Cardiac muscle cell (in vitro differentiated cells and primary cell): ENCODE measurements around the gene LAMTOR5. TPM values are rescaled to one million over a fixed set of nuclear protein-coding genes. Genes with fewer than 3 reads are reported as not detected.
A peak's percentile ranks its signal among the peaks of the same experiment; 100 is the strongest.

Experiments used
- DNase-seq, 2 donors: peaks; one replicate each; pipeline versions ENCODE4 v3.0.0 to v3.0.0-alpha.2; 2010 to 2017; ENCODE audit warnings: low read depth in 1 of 2, low spot score in 1 of 2
- H3K27ac ChIP-seq: fragments of 200-600 bp; sonication (generic); 2 replicates; pipeline ENCODE4 v1.5.1; 2016
- H3K27me3 ChIP-seq: fragments of 200-600 bp; sonication (generic); 2 replicates; pipeline ENCODE4 v1.6.0; 2016; ENCODE audit warnings: control low read depth
- H3K36me3 ChIP-seq: fragments of 200-600 bp; sonication (generic); 2 replicates; pipeline ENCODE4 v1.5.1; 2016; ENCODE audit warnings: control low read depth
- H3K4me1 ChIP-seq: fragments of 200-600 bp; sonication (generic); 2 replicates; pipeline ENCODE4 v1.8.1; 2017; ENCODE audit warnings: low read depth, mild to moderate bottlenecking, mixed run types
- H3K4me3 ChIP-seq: fragments of 200-600 bp; sonication (generic); 2 replicates; pipeline ENCODE4 v1.5.1; 2016; ENCODE audit warnings: mild to moderate bottlenecking
- H3K9me3 ChIP-seq: fragments of 200-600 bp; sonication (generic); 2 replicates; pipeline ENCODE4 v1.5.1; 2017; ENCODE audit warnings: low read depth, mild to moderate bottlenecking, control low read depth
- CTCF ChIP-seq: IDR thresholded peaks from 2 replicates; pipeline ENCODE4 v1.5.1; 2012; ENCODE audit warnings: low read depth, mild to moderate bottlenecking, low read length
- polyA plus RNA-seq: library from polyadenylated mRNA; unstranded; fragments of >200 nt; fragmentation: Nextera tagmentation; extraction: Ambion mirVana; gene quantifications from 2 replicates; pipeline ENCODE4 v1.2.1, GENCODE V29; 2016
- total RNA-seq: library from RNA; depleted of rRNA; stranded (reverse); fragments of >200 nt; gene quantifications from 2 replicates; pipeline ENCODE4 v1.2.3, GENCODE V29; 2016

LAMTOR5 gene
- total and polyA plus RNA-seq, 2 experiments from 2014 or later: 78.3 to 465 TPM

GRCh38 chr1:110434946-110435345 is 27.5 kb upstream of the LAMTOR5 start:
- DNase-seq: peak in 1 of 2 donors; percentile 23
- Histone ChIP-seq H3K4me1 (no peaks in the 10 kb centered on the region), H3K4me3 (no peak overlapping the region), H3K9me3 (no peaks in the 10 kb centered on the region), H3K27ac (no peak overlapping the region), H3K36me3 (no peaks in the 10 kb centered on the region), H3K27me3 (no peaks in the 10 kb centered on the region)
- no peak for TF ChIP-seq CTCF

DNA sequence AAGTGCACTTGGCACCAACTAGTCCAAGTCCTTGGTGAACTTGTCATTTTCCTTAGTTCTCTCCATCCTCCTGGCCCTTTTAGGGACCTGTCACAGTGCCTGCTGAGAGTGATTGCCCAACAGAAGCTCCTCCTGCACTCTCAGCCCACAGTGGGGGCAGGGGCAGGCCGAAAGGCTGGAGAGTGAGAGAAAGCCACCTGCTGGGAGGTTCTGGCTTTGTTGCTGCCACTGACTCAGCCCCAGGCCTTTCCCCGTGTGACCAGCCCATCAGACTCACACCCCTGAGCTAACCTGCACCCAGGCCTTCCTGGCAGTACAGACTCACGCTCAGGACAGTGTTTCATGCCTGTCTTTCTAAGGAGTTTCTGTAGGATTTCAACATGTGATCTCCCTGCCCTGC is 26.3 kb upstream of the LAMTOR5 start:
- no peaks in the 10 kb centered on the region for H3K9me3 ChIP-seq
- no peak overlapping the region for H3K27ac ChIP-seq
- TF ChIP-seq CTCF: peak; percentile 26
- peak; percentile 45 to 53 for DNase-seq
- no peaks in the 10 kb centered on the region for H3K27me3 ChIP-seq
- H3K4me1 ChIP-seq: no peaks in the 10 kb centered on the region
- H3K4me3 ChIP-seq: no peak overlapping the region
- H3K36me3 ChIP-seq: no peaks in the 10 kb centered on the region

- H3K36me3 ChIP-seq: no peaks in the 10 kb centered on the region
- H3K27ac ChIP-seq: no peak overlapping the region
- no peaks in the 10 kb centered on the region for H3K9me3 ChIP-seq
- H3K27me3 ChIP-seq: no peaks in the 10 kb centered on the region
- no peak for DNase-seq
- no peaks in the 10 kb centered on the region for H3K4me1 ChIP-seq
- H3K4me3 ChIP-seq: no peak overlapping the region
- TF ChIP-seq CTCF: no peak
Observed at GRCh38 chr1:110433213-110433612, 25.7 kb upstream of the LAMTOR5 start.

DNA sequence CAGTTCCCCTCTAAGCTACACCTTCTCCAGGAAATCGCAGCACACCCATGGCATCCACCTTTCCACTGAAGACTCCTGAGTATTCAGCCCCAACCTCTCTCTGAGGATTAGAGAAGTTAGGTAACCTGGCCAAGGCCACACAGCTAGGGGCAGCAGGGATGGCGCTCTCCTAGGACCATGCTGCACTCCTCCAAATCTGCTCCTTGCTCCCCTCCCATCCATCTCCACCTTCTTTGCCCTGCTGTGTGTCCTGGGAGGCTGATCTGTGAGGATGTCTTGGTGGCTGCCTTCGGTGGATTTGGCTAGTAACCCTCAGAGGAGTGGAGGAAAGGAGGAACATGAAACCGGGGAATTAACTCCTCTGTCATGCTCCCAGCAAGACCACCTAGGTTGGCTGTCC is 23.4 kb upstream of the LAMTOR5 start:
- Histone ChIP-seq H3K4me3 (no peak overlapping the region), H3K9me3 (no peaks in the 10 kb centered on the region)
- no peak for DNase-seq

DNA sequence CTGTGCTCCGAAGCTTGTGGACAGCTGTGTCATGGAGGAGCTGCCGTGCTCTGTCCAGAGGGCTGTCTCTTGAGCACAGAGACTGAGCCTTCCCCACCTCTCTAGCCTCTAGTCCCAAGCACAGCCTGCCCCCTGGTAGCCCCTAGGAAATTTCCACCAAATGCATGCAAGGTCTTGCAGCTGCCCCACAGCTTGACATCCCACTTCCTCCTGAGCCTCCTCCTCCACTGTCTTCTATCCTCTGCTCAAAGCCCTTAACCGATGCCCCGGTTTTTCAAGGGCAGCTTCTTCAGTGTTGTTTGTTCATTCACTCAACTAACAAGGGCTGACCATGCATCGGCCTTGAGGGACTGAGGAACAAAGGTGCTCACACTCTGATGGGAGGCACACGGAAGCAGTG is 22.9 kb upstream of the LAMTOR5 start:
- H3K4me1 ChIP-seq: no peaks in the 10 kb centered on the region
- H3K36me3 ChIP-seq: no peaks in the 10 kb centered on the region
- no peak for DNase-seq
- no peaks in the 10 kb centered on the region for H3K27me3 ChIP-seq
- no peaks in the 10 kb centered on the region for H3K9me3 ChIP-seq
- TF ChIP-seq CTCF: no peak
- H3K27ac ChIP-seq: no peak overlapping the region
- no peak overlapping the region for H3K4me3 ChIP-seq

More for the DNA sequence above, 23.4 kb upstream of the LAMTOR5 start:
- Histone ChIP-seq H3K27me3 (no peaks in the 10 kb centered on the region), H3K36me3 (no peaks in the 10 kb centered on the region), H3K27ac (no peak overlapping the region), H3K4me1 (no peaks in the 10 kb centered on the region)
- no peak for TF ChIP-seq CTCF

DNA sequence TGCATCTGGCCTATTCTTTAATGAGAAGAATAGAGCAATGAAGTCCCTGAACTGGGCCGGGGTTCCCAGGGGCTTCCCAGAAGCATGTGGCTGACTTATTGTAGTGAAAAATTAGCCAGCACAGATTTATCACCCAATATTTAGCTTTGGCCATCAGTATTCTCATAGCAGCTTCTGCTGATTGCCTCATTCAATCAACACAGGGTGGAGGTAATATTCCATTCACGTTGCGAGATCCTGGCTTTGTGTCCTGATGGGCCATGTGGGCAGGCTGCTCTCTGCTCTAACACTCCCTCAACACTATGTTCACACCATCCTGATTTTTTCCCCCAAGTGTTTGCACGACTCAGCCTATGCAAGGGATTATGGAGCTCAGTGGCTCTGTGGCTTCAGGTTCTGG is 21.5 kb upstream of the LAMTOR5 start:
- H3K9me3 ChIP-seq: no peaks in the 10 kb centered on the region
- no peak overlapping the region for H3K27ac ChIP-seq
- no peak for DNase-seq
- no peaks in the 10 kb centered on the region for H3K36me3 ChIP-seq
- H3K4me1 ChIP-seq: no peaks in the 10 kb centered on the region
- no peak for TF ChIP-seq CTCF
- H3K4me3 ChIP-seq: no peak overlapping the region
- H3K27me3 ChIP-seq: no peaks in the 10 kb centered on the region
